ENCODE results near the gene NIN.

NIN gene

GRCh38 chr14:50830932-50831725 is at the start of gene NIN:
Gene NIN (minus strand): TSS chr14:50831162. CDS start chr14:50822056, 9,106 bp downstream.
- peak; percentile 67 for DNase-seq

- no peak for DNase-seq
Observed at GRCh38 chr14:50875359-50876070, 44.6 kb upstream of the NIN start.

- DNase-seq, result no peak
Observed at GRCh38 chr14:50874757-50875156, 43.8 kb upstream of the NIN start.

GRCh38 chr14:50871914-50872732 is 41.2 kb upstream of the NIN start, which contains the start of gene ABHD12B:
Gene ABHD12B (plus strand): TSS chr14:50872053. CDS start chr14:50872175, 122 bp downstream.
- DNase-seq, result no peak

GRCh38 chr14:50871228-50871627 is 40.3 kb upstream of the NIN start:
- DNase-seq, result no peak

- DNase-seq, result no peak
Observed at GRCh38 chr14:50865391-50866076, 34.6 kb upstream of the NIN start.

- DNase-seq, result no peak
Observed at GRCh38 chr14:50864946-50865345, 34.0 kb upstream of the NIN start.

GRCh38 chr14:50864237-50864636 is 33.3 kb upstream of the NIN start:
- no peak for DNase-seq

GRCh38 chr14:50862036-50862570 is 31.1 kb upstream of the NIN start:
- no peak for DNase-seq

GRCh38 chr14:50860478-50861086 is 29.6 kb upstream of the NIN start:
- peak; percentile 93 for DNase-seq

GRCh38 chr14:50859296-50859624 is 28.3 kb upstream of the NIN start:
- DNase-seq, result no peak

GRCh38 chr14:50856660-50857059 is 25.7 kb upstream of the NIN start:
- DNase-seq, result no peak

- no peak for DNase-seq
Observed at GRCh38 chr14:50855558-50855957, 24.6 kb upstream of the NIN start.

GRCh38 chr14:50854521-50854920 is 23.6 kb upstream of the NIN start:
- no peak for DNase-seq

- DNase-seq, result no peak
Observed at GRCh38 chr14:50853891-50854290, 22.9 kb upstream of the NIN start.

- DNase-seq, result no peak
Observed at GRCh38 chr14:50846226-50846880, 15.4 kb upstream of the NIN start.

- no peak for DNase-seq
Observed at GRCh38 chr14:50845166-50845565, 14.2 kb upstream of the NIN start.

GRCh38 chr14:50844391-50844790 is 13.4 kb upstream of the NIN start:
- DNase-seq, result no peak

GRCh38 chr14:50839691-50840090 is 8.7 kb upstream of the NIN start:
- no peak for DNase-seq

- DNase-seq, result no peak
Observed at GRCh38 chr14:50839048-50839447, 8.1 kb upstream of the NIN start.

GRCh38 chr14:50837850-50838470 is 7.0 kb upstream of the NIN start:
- DNase-seq, result no peak

Measured in DMS79 treated with DMSO at 0.1 percent for 48 hours (cell line).